Natural killer cell (primary cell): ENCODE measurements around the gene HOMER2. TPM values are rescaled to one million over a fixed set of nuclear protein-coding genes. Genes with fewer than 3 reads are reported as not detected.

ENCODE experiments used
- ATAC-seq, 3 donors: fragments of 150-1000 bp in 2 of 3; fragments of 200-7000 bp in 1 of 3; cut with Tn5 transposase; 1 replicate in 1 of 3; 2 replicates in 2 of 3; pipeline ENCODE4 v1.10.0; 2021; ENCODE audit warnings: mild to moderate bottlenecking in 2 of 3, moderate library complexity in 2 of 3
- DNase-seq, 2 donors: peaks; one replicate each; pipeline versions ENCODE4 v3.0.0 to v3.0.0-alpha.2; 2013 to 2021; ENCODE audit warnings: mixed read lengths in 1 of 2
- H3K27ac ChIP-seq: one replicate; pipeline ENCODE4 v1.5.1; 2013; ENCODE audit warnings: mild to moderate bottlenecking, low read length
- H3K27me3 ChIP-seq: one replicate; pipeline ENCODE4 v1.6.1; 2013; ENCODE audit warnings: low read length; ENCODE audit not compliant: control insufficient read depth, insufficient read depth
- H3K36me3 ChIP-seq: one replicate; pipeline ENCODE4 v1.6.1; 2013; ENCODE audit warnings: low read length; ENCODE audit not compliant: control insufficient read depth, insufficient read depth
- H3K4me1 ChIP-seq: one replicate; pipeline ENCODE4 v1.6.1; 2013; ENCODE audit warnings: low read length; ENCODE audit not compliant: control insufficient read depth, insufficient read depth
- H3K4me3 ChIP-seq: one replicate; pipeline ENCODE4 v1.5.1; 2013; ENCODE audit warnings: low read length
- H3K9me3 ChIP-seq: one replicate; pipeline ENCODE4 v1.6.1; 2013; ENCODE audit warnings: low read length; ENCODE audit not compliant: control insufficient read depth, insufficient read depth
- H3K27ac Mint-ChIP-seq, 2 donors: one replicate each; pipeline ENCODE4 v1.8.0; 2022; ENCODE audit warnings: mild to moderate bottlenecking in 2 of 2, mixed read lengths in 2 of 2, moderate library complexity in 1 of 2
- H3K27me3 Mint-ChIP-seq, 2 donors: one replicate each; pipeline ENCODE4 v1.8.0; 2022; ENCODE audit warnings: low read depth in 2 of 2, mixed read lengths in 2 of 2
- H3K36me3 Mint-ChIP-seq: one replicate; pipeline ENCODE4 v1.8.0; 2022; ENCODE audit warnings: mixed read lengths
- H3K4me1 Mint-ChIP-seq, 2 donors: one replicate each; pipeline ENCODE4 v1.8.0; 2022; ENCODE audit warnings: mixed read lengths in 2 of 2
- H3K4me3 Mint-ChIP-seq: one replicate; pipeline ENCODE4 v1.8.0; 2022; ENCODE audit warnings: mild to moderate bottlenecking, moderate library complexity, mixed read lengths
- H3K9me3 Mint-ChIP-seq, 2 donors: one replicate each; pipeline ENCODE4 v1.8.0; 2022; ENCODE audit warnings: mixed read lengths in 2 of 2
- CTCF ChIP-seq: fragments of 200-600 bp; IDR thresholded peaks from one replicate; pipeline ENCODE4 v1.8.0; 2022; ENCODE audit warnings: antibody characterized with exemption
- WGBS: methylation state at CpG from one replicate; pipeline ENCODE4 v1.1.7; 2013; ENCODE audit warnings: missing lambda C conversion rate; ENCODE audit not compliant: insufficient coverage; 5-methylcytosine and 5-hydroxymethylcytosine counted together
- intact Hi-C: fragments of 100-400 bp; cut with micrococcal nuclease; formaldehyde crosslinking; loops from one replicate; pipeline ENCODE4 v1.14.2; 2022
- total RNA-seq, 4 donors: library from RNA; stranded (reverse); fragments of 120-200 nt in 1 of 4; gene quantifications; one replicate each; pipeline versions ENCODE4 v1.2.3 to v1.2.4, GENCODE V29; 2013 to 2022

HOMER2 gene
- total RNA-seq, 3 donors from 2014 or later (not counting 1 experiment from before 2014, with no cell fraction given): 3.6 to 7.0 (median 4.0) TPM

- H3K27me3 ChIP-seq: no peaks in the 10 kb centered on the region
- WGBS: 83% methylated on average over 2 of the region's 2 CpGs
- peaks cover 13 to 16% of the 10 kb centered on the region in 2 donors for H3K4me1 Mint-ChIP-seq
- no peaks in the 10 kb centered on the region for H3K27me3 Mint-ChIP-seq
- intact Hi-C loops: no loop called here
- no peaks in the 10 kb centered on the region for H3K9me3 ChIP-seq
- DNase-seq (no peak), ATAC-seq (no peak)
- no peak overlapping the region for H3K27ac ChIP-seq
- no peak overlapping the region for H3K4me3 Mint-ChIP-seq
- H3K9me3 Mint-ChIP-seq: no peaks in the 10 kb centered on the region
- TF ChIP-seq CTCF: no peak
- H3K27ac Mint-ChIP-seq: no peak overlapping the region
- no peaks in the 10 kb centered on the region for H3K36me3 Mint-ChIP-seq
- no peaks in the 10 kb centered on the region for H3K36me3 ChIP-seq
- peaks cover 7% of the 10 kb centered on the region for H3K4me1 ChIP-seq
- no peak overlapping the region for H3K4me3 ChIP-seq
Measured at GRCh38 chr15:82980981-82981380, 28.5 kb upstream of the HOMER2 start.

GRCh38 chr15:82979726-82980125, 27.2 kb upstream of the HOMER2 start:
- no peaks in the 10 kb centered on the region for H3K27me3 Mint-ChIP-seq
- no peak for ATAC-seq
- H3K4me3 Mint-ChIP-seq: no peak overlapping the region
- H3K9me3 ChIP-seq: no peaks in the 10 kb centered on the region
- H3K4me3 ChIP-seq: no peak overlapping the region
- no peaks in the 10 kb centered on the region for H3K9me3 Mint-ChIP-seq
- H3K36me3 ChIP-seq: no peaks in the 10 kb centered on the region
- no peak overlapping the region for H3K27ac Mint-ChIP-seq
- H3K36me3 Mint-ChIP-seq: no peaks in the 10 kb centered on the region
- 93% methylated on average over 1 of the region's 1 CpG for WGBS
- intact Hi-C loops: no loop called here
- no peaks in the 10 kb centered on the region for H3K27me3 ChIP-seq
- DNase-seq: no peak
- no peaks in the 10 kb centered on the region for H3K4me1 ChIP-seq
- H3K4me1 Mint-ChIP-seq: peaks cover under 1 to 3% of the 10 kb centered on the region in 2 donors
- TF ChIP-seq CTCF: no peak
- no peak overlapping the region for H3K27ac ChIP-seq

- 97% methylated on average over 5 of the region's 5 CpGs for WGBS
- no peaks in the 10 kb centered on the region for H3K36me3 ChIP-seq
- no peak overlapping the region for H3K27ac ChIP-seq
- H3K4me3 ChIP-seq: no peak overlapping the region
- TF ChIP-seq CTCF: no peak
- Mint-ChIP-seq H3K9me3 (no peaks in the 10 kb centered on the region), H3K4me1 (no peaks in the 10 kb centered on the region), H3K4me3 (no peak overlapping the region), H3K36me3 (no peaks in the 10 kb centered on the region), H3K27me3 (no peaks in the 10 kb centered on the region), H3K27ac (no peak overlapping the region)
- no peaks in the 10 kb centered on the region for H3K4me1 ChIP-seq
- no peaks in the 10 kb centered on the region for H3K27me3 ChIP-seq
- intact Hi-C loops: no loop called here
- no peaks in the 10 kb centered on the region for H3K9me3 ChIP-seq
- DNase-seq (no peak), ATAC-seq (no peak)
Measured at GRCh38 chr15:82978438-82978837, 25.9 kb upstream of the HOMER2 start.

- no peaks in the 10 kb centered on the region for H3K27me3 Mint-ChIP-seq
- ATAC-seq (no peak), DNase-seq (no peak)
- H3K27ac Mint-ChIP-seq: no peak overlapping the region
- H3K4me3 Mint-ChIP-seq: no peak overlapping the region
- H3K4me3 ChIP-seq: no peak overlapping the region
- H3K9me3 Mint-ChIP-seq: no peaks in the 10 kb centered on the region
- intact Hi-C loops: no loop called here
- no peak for TF ChIP-seq CTCF
- no peaks in the 10 kb centered on the region for H3K4me1 ChIP-seq
- H3K27me3 ChIP-seq: no peaks in the 10 kb centered on the region
- no peaks in the 10 kb centered on the region for H3K36me3 ChIP-seq
- H3K36me3 Mint-ChIP-seq: no peaks in the 10 kb centered on the region
- H3K9me3 ChIP-seq: no peaks in the 10 kb centered on the region
- WGBS: 75% methylated on average over 1 of the region's 1 CpG
- H3K4me1 Mint-ChIP-seq: no peaks in the 10 kb centered on the region
- no peak overlapping the region for H3K27ac ChIP-seq
Measured at GRCh38 chr15:82977076-82977475, 24.6 kb upstream of the HOMER2 start.
